Myocyte (in vitro differentiated cells): ENCODE data around the gene YPEL1. TPM values are rescaled to one million over a fixed set of nuclear protein-coding genes. Genes with fewer than 3 reads are reported as not detected.
A peak's percentile ranks its signal among the peaks of the same experiment; 100 is the strongest.
"Not testable (repeated sequence)": the region's sequence is repeated elsewhere in the genome, so short reads cannot be mapped to it uniquely, and the experiment has no call there.

Experiments used
- DNase-seq: peaks from one replicate; pipeline ENCODE4 v3.0.0-alpha.2; 2012; ENCODE audit warnings: low read depth
- total RNA-seq: library from RNA; depleted of rRNA; stranded (reverse); fragments of >200 nt; gene quantifications from 2 replicates; pipeline ENCODE4 v1.2.3, GENCODE V29; 2014

The YPEL1 gene
- total RNA-seq, 1 donor from 2014 or later, result 2.6 TPM

DNA sequence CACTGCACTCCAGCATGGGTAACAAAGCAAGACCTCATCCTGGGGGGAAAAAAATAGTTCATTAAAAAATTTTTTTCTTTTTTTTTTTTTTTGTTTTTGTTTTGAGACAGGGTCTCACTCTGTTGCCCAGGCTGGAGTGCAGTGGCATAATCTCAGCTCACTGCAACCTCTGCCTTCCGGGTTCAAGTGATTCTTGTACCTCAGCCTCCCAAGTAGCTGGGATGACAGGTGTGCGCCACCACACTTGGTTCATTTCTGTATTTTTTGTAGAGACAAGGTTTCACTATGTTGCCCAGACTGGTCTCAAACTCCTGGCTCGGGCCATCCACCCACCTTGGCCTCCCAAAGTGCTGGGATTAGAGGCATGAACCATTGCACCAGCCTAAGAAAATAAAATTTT is 11.1 kb downstream of the YPEL1 start:
- DNase-seq, result not testable (repeated sequence)

DNA sequence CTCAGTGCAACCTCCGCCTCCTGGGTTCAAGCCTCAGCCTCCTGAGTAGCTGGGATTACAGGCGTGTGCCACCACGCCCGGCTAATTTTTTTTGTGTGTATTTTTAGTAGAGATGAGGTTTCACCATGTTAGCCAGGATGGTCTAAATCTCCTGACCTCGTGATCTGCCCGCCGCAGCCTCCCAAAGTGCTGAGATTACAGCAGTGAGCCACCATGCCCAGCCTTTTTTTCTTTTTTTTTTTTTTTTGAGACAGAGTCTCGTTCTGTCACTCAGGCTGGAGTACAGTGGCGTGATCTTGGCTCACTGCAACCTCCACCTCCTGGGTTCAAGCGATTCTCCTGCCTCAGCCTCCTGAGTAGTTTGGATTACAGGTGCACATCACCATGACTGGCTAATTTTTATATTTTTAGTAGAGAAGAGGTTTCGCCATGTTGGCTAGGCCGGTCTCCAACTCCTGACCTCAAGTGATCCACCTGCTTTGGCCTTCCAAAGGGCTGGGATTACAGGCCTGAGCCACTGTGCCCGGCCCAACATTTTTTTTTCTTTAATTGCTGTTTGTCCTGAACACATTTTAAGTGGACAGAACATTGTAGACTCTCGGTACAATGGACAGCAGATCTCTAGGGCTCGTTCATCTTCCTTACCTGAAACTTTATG is 14.3 kb downstream of the YPEL1 start:
- DNase-seq, result not testable (repeated sequence)

DNA sequence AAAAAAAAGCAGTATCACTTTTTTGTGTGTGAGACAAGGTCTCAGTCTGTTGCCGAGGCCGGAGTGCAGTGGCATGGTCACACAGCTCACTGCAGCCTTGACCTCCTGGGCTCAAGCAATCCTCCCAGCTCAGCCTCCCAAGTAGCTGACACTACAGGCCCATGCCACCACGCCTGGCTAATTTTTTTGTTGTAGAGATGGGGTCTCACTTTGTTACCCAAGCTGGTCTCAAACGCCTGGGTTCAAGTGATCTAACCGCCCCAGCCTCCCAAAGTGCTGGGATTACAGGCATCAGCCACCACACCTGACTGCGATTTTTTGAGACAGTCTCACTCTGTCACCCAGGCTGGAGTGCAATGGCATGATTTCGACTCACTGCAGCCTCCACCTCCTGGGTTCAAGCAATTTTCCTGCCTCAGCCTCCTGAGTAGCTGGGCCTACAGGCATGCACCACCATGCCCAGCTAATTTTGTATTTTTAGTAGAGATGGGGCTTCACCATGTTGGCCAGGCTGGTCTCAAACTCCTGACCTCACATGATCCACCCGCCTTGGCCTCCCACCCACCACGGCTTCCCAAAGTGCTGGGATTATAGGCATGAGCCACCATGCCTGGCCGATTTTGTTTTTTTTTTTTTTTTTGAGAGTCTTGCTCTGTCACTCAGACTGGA is 15.3 kb downstream of the YPEL1 start:
- DNase-seq, result not testable (repeated sequence)

DNA sequence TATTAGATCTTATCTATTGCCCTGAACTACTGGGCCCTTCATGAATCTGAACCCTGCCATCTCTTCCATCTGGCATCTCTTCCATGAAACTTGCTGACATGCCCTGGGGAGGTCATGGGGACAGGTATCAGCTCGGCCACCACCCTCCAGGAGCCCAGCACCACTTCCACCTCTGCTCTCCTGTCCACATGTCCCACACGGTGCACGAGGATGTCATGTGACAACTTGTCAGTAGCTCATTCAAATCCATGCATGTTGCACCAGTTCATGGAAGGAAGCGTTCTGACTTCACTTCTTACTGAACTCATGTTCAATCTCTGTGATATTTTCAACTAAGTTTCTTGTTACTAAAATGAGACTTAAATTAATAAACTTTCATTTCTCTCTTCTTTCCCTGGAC is 16.6 kb downstream of the YPEL1 start:
- no peak for DNase-seq

DNA sequence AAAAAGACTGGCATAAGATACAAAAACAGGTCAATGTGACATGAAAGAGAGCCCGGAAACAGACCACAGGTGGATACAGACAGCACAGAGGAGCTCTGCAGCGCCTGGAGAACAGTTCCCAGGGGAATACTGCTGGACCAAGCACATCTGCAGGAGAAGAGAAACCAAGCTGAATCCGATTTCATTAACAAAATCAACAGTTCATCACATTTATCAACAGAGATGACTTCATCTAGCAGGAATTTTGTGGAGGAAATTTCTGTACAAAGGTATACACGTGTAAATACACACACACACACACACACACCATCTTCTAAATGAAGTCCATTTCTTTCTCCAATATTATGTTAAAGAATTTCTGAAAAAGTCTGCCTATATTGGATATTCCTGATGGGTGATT is 17.1 kb downstream of the YPEL1 start:
- DNase-seq, result no peak

DNA sequence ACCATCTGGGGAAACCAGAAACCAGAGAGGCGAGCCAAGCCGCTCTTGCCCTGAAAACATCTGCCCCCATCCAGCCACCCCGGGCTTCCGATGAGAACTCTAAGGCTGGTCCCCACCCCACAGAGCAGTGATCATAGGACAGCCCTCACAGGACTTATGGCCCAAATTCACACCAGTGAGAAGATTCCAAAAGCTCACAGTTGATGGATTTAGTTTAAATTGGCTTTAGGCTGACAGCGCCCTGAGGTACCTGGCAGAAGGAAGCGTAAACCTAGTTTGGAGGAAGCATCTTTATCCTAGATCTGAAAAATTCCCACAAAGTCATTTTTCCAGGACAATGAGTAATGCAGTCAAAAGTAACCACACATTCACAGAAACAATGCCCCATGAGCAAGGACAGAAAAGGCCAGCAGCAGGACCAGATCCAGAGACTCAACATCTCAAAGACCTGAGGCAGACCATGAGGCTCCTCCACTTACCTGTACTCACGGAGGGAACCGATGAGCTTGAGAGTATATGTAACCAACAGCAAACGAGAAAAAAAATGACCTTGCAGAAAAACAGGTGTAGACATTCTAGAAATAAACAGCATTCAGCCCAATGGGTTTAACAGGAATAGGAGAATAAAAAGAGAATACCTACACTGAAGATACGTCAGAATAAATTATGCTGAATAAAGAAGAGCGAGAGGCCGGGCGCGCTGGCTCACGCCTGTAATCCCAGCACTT is 19.0 kb downstream of the YPEL1 start:
- DNase-seq, result not testable (repeated sequence)

DNA sequence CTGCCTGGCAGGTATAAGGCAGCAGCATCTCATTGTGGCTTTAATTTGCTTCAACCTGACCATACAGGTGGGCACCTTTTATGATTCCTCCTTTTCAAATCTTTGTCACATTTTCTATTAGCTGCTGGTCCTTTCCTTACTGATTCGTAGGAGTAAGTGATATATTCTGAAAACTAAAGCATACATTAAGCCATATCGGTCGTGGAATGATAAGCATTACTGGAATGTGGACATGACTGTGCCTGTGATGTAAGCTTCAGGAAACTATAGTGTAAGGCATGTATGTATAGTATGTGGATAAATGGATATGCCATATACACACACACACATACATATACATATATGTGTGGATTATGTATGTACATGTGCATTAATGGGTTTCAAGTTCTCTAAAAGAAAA is 20.8 kb downstream of the YPEL1 start:
- no peak for DNase-seq

DNA sequence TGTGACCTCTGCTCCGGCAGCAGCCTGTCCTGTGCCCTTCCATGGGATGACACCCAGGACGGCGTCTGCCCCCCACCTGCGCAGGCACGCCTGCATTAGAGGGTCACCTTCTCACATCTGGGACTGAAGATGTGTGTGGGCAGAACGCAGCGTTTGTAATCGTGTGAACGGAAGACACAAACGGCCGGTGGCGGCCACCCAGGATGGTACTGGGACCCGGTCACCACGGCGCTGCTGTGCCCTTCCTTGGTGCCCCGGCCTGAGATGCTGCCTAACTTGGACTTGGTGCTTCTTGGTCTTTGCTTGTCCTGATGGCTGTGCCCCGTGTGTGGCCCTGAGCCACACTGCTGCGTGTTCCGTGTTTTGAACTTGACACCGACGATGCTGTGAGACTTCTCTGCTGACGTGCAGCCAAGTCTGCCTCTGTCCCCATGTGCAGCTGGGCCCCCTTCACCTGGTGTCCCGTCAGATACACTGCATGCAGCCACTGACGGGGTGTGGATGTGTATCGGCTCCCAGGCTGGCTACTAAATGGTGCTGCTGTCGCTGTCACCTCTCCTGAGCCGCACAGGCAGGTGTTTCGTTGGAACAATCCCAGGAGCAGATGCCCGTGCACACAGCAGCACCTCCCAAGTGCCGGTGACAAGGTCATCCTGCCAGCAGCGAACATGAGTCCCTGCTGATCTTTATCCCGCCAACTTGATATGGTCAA is 21.4 kb downstream of the YPEL1 start:
- DNase-seq, result no peak

DNA sequence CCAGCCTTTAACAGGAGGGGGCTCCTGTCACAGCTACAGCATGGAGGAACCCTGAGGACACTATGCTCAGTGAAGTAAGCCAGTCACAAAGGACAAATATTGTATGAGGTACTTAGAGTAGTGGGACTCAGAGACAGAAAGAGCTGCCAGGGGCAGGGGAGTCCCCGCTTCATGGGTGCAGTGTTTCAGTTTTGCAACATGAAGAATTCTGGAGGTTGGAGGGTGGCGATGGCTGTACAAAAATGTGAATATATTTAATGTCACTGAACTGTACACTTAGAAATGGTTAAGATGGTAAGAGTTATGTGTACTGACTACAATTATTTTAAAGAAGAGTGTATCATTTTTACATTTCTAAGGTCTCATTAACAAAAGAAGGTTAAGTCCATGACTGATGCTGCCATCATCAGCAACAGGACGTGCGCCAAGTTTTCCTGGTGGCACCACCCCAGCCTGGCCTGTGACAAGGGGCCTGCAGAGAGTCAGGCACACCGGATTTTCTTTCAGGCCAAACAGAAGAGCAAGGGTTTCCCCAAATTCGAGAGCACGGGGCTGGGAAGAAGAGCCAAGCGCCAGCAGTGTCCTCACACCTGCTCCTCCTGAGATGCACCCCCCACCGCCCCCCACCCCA is 22.1 kb downstream of the YPEL1 start:
- no peak for DNase-seq

DNA sequence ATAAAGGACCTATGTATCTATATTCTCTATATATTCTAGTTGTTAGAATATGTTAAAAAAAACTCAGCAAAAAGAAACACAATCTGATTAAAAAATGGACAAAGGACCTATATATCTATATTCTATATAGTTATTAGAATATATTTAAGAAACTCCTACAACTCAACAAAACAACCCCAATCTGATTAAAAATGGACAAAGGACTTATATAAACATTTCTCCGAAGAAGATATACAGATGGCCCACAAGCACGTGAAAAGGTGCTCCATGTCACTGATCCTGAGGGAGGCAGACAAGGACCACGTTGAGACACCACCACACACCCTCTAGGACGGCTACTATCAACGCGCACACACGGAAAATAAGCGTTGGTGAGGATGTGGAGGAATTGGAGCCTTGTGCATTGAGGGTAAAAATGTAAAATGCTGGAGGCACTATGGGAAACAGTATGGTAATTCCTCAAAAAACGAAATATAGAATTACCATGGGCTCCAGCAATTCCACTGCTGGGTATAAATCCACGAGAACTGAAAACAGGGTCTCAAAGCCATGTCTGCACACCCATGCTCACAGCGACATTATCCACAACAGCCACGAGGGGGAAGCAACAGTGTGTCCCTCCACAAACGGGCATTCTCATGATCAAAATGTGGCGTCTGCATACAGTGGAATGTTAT is 22.7 kb downstream of the YPEL1 start:
- peak; percentile 87 for DNase-seq

DNA sequence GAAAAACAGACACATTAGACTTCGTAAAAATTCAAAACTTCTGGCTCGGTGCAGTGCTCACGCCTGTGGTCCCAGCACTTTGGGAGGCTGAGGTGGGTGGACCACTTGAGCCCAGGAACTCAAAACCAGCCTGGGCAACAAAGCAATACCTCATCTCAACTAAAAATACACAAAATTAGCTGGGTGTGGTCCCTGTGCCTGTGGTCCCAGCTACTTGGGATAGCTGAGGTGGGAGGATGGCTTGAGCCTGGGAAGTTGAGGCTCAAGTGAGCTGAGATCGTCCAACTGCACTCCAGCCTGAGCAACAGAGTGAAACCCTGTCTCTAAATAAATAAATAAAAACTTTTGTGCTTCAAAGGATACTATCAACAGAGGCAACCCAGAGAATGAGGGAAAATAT is 23.7 kb downstream of the YPEL1 start:
- peak; percentile 82 for DNase-seq

DNA sequence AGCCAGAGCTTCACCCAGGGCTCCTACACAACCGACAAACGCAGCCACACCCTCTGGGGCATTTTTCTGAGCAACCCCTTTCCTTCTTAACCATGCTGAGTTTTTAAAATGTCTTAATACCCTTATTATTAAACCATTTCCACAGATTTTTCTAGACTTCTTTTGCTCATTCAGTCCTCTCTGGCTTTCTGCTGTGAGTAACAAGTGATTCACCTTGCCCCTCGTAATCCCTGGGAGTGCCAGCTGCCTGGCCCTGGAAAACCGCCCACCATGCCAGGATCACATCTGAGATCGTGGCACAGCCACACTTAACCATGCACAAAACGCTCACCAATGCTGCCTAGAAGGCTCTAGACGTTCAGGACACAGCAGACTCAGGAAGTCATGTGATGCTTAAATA is 25.4 kb downstream of the YPEL1 start:
- DNase-seq, result peak; percentile 73

DNA sequence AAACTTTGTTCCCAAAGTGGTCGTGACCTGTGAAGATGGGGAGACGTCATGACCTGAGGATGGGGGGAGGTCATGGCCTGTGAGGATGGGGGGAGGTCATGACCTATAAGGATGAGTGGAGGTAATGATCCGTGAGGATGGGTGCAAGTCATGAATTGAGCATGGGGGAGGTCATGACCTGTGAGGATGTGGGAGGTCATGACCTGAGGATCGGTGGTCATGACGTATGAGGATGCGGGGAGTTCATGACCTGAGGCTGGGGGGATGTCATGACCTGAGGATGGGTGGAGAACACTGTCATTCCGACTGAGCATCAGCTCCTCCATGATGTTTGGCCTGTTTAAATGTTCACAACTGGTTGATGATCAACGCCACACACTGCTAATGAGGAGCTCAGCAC is 25.9 kb downstream of the YPEL1 start:
- DNase-seq, result no peak

DNA sequence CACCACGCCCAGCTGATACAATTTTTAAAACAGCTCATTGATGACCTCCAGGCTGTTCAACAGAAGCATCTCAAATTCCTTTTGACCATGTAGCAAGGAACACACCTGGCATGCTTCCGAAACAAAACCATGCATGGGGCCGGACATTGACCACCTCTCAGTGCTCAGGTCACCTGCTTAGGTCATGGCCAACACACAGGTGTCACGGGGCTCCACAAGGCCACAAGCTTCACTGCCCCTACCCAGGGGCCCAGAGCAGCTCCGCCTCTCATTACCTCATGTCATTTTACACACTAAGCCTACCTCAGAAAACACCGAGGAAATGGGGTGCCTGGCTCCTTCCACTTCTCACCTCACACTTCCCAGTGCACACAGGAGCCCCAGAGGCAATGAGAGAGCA is 26.6 kb downstream of the YPEL1 start:
- no peak for DNase-seq

DNA sequence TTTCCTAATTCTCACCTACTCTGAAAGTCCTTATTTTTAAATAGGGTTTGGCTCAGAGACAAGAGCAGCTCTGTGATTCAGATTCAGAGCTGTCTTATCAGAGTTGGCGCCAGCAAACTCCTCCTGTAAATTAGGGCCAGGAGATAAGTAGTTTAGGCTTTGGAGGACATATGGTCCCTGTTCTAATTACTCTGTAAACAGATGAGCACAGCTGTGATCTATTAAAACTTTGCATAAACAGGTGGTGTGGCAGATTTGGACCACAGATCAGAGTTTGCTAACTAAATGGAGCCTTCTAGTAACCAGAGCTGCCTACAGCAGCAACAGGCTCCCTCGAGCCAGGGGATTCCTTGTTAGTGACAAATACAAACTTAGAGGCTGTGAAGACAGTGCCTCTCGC is 27.9 kb downstream of the YPEL1 start:
- peak; percentile 93 for DNase-seq

DNA sequence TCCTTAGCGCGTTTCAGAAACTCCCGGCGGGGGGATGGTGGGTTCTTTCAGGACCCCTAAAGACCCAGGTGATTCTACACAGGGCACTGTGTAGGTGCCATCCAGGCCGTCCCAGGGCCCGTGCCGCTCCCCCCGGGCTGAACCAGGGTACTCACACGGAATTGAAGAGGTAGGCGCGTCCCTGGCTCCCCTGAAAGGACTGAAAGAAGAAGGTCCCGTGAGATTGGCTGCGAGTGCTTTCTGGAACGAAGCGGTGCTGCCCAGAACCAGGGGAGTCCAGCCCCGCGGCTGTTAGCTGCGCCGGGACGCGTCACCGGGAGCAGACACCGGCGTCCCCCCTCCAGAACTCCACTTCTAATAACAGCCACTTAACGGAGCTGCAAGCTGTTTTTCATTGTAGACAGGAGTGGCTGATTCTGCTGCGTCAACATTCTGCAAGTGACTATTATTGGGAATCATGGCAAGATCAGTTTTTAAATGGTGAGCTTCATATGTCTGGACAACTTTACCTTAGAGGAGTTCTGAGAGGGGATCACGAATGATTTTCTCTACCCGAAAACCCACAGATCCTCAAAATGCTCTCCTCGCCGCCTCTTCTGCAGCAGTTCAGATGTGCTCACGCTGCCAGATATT is 31.8 kb downstream of the YPEL1 start:
- no peak for DNase-seq

DNA sequence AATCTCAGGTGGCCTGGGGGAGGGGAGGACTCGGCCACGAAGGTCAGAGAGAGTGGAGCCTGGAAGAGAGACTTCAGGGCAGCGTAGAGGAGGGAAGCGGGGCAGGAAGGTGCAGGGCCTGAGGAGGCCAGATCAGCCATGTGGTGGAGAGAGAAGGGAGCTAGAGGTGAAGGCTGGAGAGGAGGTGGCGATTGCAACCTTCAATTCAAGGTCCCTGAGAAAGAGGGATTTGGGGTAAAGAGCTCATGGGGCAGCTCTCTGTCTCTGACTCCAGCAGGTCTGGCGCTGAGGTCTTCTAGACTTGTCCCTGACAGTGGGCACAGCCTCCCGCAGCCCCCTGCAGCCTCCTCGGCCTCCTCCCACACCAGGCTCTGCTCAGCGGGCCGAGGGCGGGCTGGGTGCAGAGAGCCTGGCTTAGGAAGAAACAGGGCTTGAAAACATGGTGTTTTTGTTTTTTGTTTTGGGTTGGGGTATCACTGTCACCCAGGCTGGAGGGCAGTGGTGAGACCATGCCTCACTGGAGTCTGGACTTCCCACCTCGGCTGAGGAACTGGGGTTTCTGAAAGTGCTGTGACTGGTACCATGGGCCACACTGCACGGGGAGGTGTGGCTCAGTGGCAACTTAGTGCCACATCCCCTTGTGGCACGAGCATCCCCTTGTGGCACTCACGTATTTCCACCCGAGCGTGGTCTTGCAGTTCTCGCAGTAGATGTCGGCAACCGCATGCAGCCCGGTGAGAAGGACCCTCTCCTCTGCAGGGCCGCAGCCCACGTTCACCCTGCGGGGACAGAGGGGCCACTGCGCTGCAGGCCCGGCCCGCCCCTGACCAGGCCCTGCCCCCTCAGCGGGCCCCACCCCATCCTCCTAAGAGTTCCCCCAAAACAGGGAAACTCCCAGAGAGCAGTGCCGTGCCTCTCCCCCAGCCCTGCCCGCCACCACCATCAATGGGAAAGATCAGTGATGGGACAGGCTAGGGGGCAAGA is 32.6 kb downstream of the YPEL1 start:
- no peak for DNase-seq

DNA sequence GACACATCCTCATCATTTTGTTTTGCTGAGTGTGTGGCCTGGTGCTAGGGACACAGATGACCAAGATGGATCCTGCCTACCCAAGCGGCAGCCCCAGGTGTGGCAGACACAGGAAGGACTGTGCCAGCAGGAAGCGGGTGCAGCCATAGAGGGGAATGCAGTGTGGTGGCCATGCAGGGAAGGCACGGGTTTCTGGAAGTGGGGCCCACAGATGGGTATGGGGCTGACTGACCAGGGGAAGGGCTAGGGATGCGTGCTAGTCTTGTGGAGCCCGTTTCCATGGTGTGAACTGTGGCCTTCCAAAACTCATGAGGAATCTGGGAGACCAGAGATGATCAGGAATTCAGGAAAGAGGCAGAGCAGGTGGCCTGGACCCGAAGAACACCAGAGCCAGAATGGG is 33.5 kb downstream of the YPEL1 start:
- no peak for DNase-seq

DNA sequence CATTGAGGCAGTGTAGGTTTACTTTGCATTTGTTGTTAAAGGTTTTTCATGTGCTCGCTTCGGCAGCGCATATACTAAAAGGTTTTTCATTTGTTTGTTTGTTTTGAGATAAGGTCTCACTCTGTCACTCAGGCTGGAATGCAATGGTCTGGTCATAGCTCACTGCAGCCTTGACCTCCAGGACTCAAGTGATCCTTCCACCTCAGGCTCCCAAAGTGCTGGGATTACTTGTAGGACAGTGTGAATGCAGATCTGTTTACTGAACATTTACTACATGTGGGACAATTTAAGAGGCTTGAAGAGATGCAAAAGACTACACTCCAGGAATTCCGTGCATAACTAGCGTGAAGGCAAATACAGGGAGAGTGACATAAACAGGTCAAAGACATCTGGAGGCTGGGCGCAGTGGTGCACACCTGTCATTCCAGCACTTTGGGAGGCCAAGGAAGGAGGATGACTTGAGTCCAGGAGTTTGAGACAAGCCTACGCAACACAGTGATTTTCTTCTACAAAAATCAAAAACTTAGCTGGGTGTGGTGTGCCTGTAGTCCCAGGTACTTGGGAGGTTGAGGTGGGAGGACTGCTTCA is 34.1 kb downstream of the YPEL1 start:
- DNase-seq, result no peak
